ENCODE data around the gene ZFAND3.

DNA sequence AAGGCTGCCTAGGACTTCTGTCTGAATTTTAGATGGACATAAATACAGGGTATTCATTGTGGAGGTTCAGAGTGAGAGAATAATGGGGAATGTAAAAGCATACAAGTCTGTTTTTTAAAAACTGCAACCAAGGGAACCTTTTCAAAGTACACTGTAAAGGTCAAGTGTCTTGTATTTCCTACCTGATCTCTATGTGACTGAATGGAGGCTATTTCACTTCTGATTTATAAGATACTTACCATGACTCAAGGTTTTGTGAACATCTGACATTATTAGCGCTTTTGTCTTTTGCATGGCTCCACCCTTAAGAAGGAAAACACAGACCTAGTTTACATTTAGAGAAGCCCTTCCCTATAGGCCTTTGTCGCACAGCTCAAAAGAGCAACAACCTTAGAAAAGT, 126.5 kb downstream of the ZFAND3 start:
- TF ChIP-seq POLR2A (IDR thresholded peaks at IDR 0.05; ENCODE audit: low read depth, low read length) (no peak), POLR2AphosphoS5 (IDR thresholded peaks at IDR 0.05; ENCODE audit: low read depth, low read length) (no peak), TAF1 (IDR thresholded peaks at IDR 0.05; ENCODE audit: borderline replicate concordance, low read depth, low read length) (no peak)
